CD14-positive monocyte (primary cell): ENCODE results near the gene SYNE1. TPM values are rescaled to one million over a fixed set of nuclear protein-coding genes. Genes with fewer than 3 reads are reported as not detected.

Experiments used
- DNase-seq, 3 donors: peaks; one replicate each; pipeline ENCODE4 v3.0.0-alpha.2; 2011 to 2022
- H2AFZ ChIP-seq: 2 replicates; pipeline ENCODE4 v1.6.0; 2012; ENCODE audit warnings: mild to moderate bottlenecking, low read depth, low read length, inconsistent platforms; ENCODE audit not compliant: insufficient read depth, poor library complexity, severe bottlenecking
- H3K27ac ChIP-seq, 2 donors: 1 replicate in 1 of 2; 2 replicates in 1 of 2; pipeline ENCODE4 v1.5.1; 2012 to 2013; ENCODE audit warnings: low read length in 2 of 2, control low read depth in 1 of 2, inconsistent platforms in 1 of 2, low read depth in 1 of 2, mild to moderate bottlenecking in 1 of 2
- H3K27me3 ChIP-seq, 2 donors: one replicate each; pipeline versions ENCODE4 v1.6.0 to v1.6.1; 2011 to 2013; ENCODE audit warnings: low read length in 2 of 2; ENCODE audit not compliant: control insufficient read depth in 2 of 2, insufficient read depth in 2 of 2
- H3K36me3 ChIP-seq, 2 donors: replicated peaks in 1 of 2; 1 replicate in 1 of 2; 2 replicates in 1 of 2; pipeline versions ENCODE4 v1.5.1 to v1.6.1; 2012 to 2013; ENCODE audit warnings: low read length in 2 of 2, control low read depth in 1 of 2, inconsistent platforms in 1 of 2, mild to moderate bottlenecking in 1 of 2; ENCODE audit not compliant: insufficient read depth in 2 of 2, control insufficient read depth in 1 of 2
- H3K4me1 ChIP-seq, 2 donors: 1 replicate in 1 of 2; 2 replicates in 1 of 2; pipeline versions ENCODE4 v1.5.1 to v1.6.1; 2012 to 2013; ENCODE audit warnings: low read length in 2 of 2, control low read depth in 1 of 2, inconsistent platforms in 1 of 2, mild to moderate bottlenecking in 1 of 2, moderate library complexity in 1 of 2; ENCODE audit not compliant: insufficient read depth in 2 of 2, control insufficient read depth in 1 of 2
- H3K4me2 ChIP-seq: replicated peaks from 2 replicates; pipeline ENCODE3; 2012; ENCODE audit warnings: low read length, moderate library complexity, mild to moderate bottlenecking; ENCODE audit not compliant: poor library complexity, severe bottlenecking; ENCODE audit errors: extremely low read depth
- H3K4me3 ChIP-seq, 3 experiments: fragments of 200-600 bp in 1 of 3; sonication (generic) in 1 of 3; replicated peaks in 1 of 3; 1 replicate in 2 of 3; 2 replicates in 1 of 3; pipeline ENCODE4 v1.5.1; 2011 to 2013; ENCODE audit warnings: low read length in 3 of 3, mild to moderate bottlenecking in 3 of 3, control low read depth in 2 of 3, low read depth in 2 of 3, inconsistent platforms in 1 of 3, moderate library complexity in 1 of 3
- H3K79me2 ChIP-seq: 2 replicates; pipeline ENCODE4 v1.6.0; 2012; ENCODE audit warnings: mild to moderate bottlenecking, control low read depth, inconsistent platforms, low read length, moderate library complexity; ENCODE audit not compliant: insufficient read depth
- H3K9ac ChIP-seq: 2 replicates; pipeline ENCODE4 v1.6.0; 2017; ENCODE audit warnings: low read length, mild to moderate bottlenecking; ENCODE audit not compliant: insufficient read depth, poor library complexity, severe bottlenecking
- H3K9me3 ChIP-seq, 2 donors: replicated peaks in 1 of 2; 1 replicate in 1 of 2; 2 replicates in 1 of 2; pipeline versions ENCODE4 v1.5.1 to v1.6.1; 2012 to 2013; ENCODE audit warnings: low read length in 2 of 2, control low read depth in 1 of 2; ENCODE audit not compliant: control insufficient read depth in 1 of 2, insufficient read depth in 1 of 2
- H4K20me1 ChIP-seq: 2 replicates; pipeline ENCODE4 v1.6.0; 2012; ENCODE audit warnings: mild to moderate bottlenecking, low read length, control low read depth, moderate library complexity; ENCODE audit not compliant: insufficient read depth
- H3K27ac Mint-ChIP-seq, 7 donors: one replicate each; pipeline ENCODE4 v1.8.0; 2020; ENCODE audit warnings: mild to moderate bottlenecking in 7 of 7, mixed read lengths in 7 of 7, moderate library complexity in 6 of 7, inconsistent platforms in 2 of 7
- H3K27me3 Mint-ChIP-seq, 3 donors: one replicate each; pipeline ENCODE4 v1.8.0; 2021 to 2022; ENCODE audit warnings: low read depth in 3 of 3, mild to moderate bottlenecking in 3 of 3, mixed read lengths in 3 of 3, moderate library complexity in 3 of 3, inconsistent platforms in 1 of 3
- H3K36me3 Mint-ChIP-seq, 2 donors: one replicate each; pipeline ENCODE4 v1.8.0; 2020; ENCODE audit warnings: mixed read lengths in 2 of 2, inconsistent platforms in 1 of 2, mild to moderate bottlenecking in 1 of 2
- H3K4me1 Mint-ChIP-seq: one replicate; pipeline ENCODE4 v1.8.0; 2020; ENCODE audit warnings: mild to moderate bottlenecking, mixed read lengths
- H3K4me3 Mint-ChIP-seq, 2 donors: one replicate each; pipeline ENCODE4 v1.8.0; 2020; ENCODE audit warnings: mild to moderate bottlenecking in 2 of 2, mixed read lengths in 2 of 2, moderate library complexity in 1 of 2
- H3K9me3 Mint-ChIP-seq, 7 donors: one replicate each; pipeline ENCODE4 v1.8.0; 2020 to 2022; ENCODE audit warnings: mixed read lengths in 7 of 7, mild to moderate bottlenecking in 6 of 7, moderate library complexity in 6 of 7, inconsistent platforms in 2 of 7
- WGBS: methylation state at CpG from one replicate; pipeline ENCODE4 v1.1.5; 2013; ENCODE audit warnings: missing lambda C conversion rate; ENCODE audit not compliant: insufficient coverage; 5-methylcytosine and 5-hydroxymethylcytosine counted together
- intact Hi-C, 2 donors: fragments of 100-400 bp; cut with micrococcal nuclease; formaldehyde crosslinking; loops; one replicate each; pipeline versions ENCODE4 v1.15.0 to v1.15.1; 2023
- polyA plus RNA-seq, 3 donors: library from polyadenylated mRNA; depleted of rRNA in 1 of 3; unstranded in 2 of 3; stranded (reverse) in 1 of 3; fragments of 300-500 nt in 2 of 3; fragments of >200 nt in 1 of 3; fragmentation: Illumina TruSeq in 2 of 3; gene quantifications; 1 replicate in 2 of 3; 2 replicates in 1 of 3; pipeline ENCODE4 v1.2.3, GENCODE V29; 2012 to 2021
- TF ChIP-seq, protein P1 (sequence below): fragments of 200-600 bp; IDR thresholded peaks from one replicate; pipeline ENCODE4 v1.8.0; 2022; ENCODE audit warnings: antibody characterized with exemption, mild to moderate bottlenecking

Gene SYNE1
- polyA plus RNA-seq, 3 donors: 3.7 to 24.5 (median 8.1) TPM

DNA sequence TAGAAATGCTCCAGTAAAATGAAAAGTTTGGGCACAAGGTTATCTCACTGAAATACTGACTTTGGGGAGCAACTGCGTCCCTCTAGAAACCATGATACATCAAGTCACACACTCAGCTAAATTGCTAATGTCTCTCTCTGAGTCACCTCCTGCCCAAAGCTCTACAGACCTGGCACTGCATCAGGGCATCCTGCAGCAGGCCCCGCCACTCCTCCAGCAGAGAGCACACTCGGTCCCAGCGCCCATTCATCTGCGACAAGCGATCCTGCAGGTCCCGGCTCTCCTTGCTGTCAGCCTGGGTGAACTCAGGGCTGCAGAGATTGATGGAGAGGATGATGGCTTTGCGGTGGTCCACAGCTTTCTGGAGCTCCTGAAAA, 500.7 kb downstream of the SYNE1 start:
- Histone ChIP-seq H3K4me2 (no peak overlapping the region), H4K20me1 (no peaks in the 10 kb centered on the region), H3K9me3 (no peaks in the 10 kb centered on the region), H3K4me3 (no peak overlapping the region), H3K79me2 (no peaks in the 10 kb centered on the region), H3K4me1 (no peaks in the 10 kb centered on the region), H3K36me3 (peaks cover 39 to 94% of the 10 kb centered on the region in 2 donors), H3K27me3 (no peaks in the 10 kb centered on the region), H3K9ac (no peak overlapping the region), H3K27ac (no peak overlapping the region), H2AFZ (no peak overlapping the region)
- peaks cover 0 to 2% (median 0%) of the 10 kb centered on the region in 7 donors for H3K9me3 Mint-ChIP-seq
- H3K27ac Mint-ChIP-seq: no peak overlapping the region
- intact Hi-C loops: no loop called here
- H3K4me1 Mint-ChIP-seq: no peaks in the 10 kb centered on the region
- H3K36me3 Mint-ChIP-seq: peaks cover 82 to 83% of the 10 kb centered on the region in 2 donors
- TF ChIP-seq, protein P1, sequence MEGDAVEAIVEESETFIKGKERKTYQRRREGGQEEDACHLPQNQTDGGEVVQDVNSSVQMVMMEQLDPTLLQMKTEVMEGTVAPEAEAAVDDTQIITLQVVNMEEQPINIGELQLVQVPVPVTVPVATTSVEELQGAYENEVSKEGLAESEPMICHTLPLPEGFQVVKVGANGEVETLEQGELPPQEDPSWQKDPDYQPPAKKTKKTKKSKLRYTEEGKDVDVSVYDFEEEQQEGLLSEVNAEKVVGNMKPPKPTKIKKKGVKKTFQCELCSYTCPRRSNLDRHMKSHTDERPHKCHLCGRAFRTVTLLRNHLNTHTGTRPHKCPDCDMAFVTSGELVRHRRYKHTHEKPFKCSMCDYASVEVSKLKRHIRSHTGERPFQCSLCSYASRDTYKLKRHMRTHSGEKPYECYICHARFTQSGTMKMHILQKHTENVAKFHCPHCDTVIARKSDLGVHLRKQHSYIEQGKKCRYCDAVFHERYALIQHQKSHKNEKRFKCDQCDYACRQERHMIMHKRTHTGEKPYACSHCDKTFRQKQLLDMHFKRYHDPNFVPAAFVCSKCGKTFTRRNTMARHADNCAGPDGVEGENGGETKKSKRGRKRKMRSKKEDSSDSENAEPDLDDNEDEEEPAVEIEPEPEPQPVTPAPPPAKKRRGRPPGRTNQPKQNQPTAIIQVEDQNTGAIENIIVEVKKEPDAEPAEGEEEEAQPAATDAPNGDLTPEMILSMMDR: no peak
- H3K27me3 Mint-ChIP-seq: no peaks in the 10 kb centered on the region
- 100% methylated on average over 5 of the region's 8 CpGs for WGBS
- DNase-seq: no peak
- no peak overlapping the region for H3K4me3 Mint-ChIP-seq

DNA sequence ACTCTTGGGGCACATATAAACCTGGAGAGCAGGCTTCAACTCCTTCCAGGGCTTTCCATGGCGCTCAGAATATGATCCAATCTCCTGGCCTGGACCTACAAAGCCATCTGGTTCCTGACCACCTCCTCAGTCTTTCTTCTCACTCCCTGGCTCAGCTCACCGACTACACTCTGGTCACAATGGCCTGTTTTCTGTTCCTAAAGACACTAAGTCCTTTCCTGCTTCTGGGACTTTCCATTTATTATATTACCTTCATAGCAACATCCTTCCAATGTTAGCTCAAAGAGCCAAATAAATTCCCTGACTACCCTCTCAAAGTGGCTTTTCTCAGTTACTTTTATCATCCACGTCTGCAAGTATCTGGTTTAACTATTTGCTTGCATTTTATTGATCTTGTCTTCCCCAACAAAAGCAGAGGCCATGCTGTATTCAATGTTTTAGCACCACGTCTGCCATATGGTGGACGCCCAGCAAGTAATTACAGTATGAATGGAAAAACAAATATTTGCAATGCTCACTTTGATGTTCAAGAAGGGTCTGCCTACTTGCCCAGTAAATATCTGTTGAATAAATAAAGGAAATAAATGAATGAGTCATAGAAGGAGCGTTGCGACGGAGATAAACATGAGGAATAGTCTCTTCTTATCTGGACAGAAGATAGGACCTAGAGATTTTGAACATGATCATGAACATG, 501.3 kb downstream of the SYNE1 start:
- WGBS: 91% methylated on average over 7 of the region's 8 CpGs
- Mint-ChIP-seq H3K4me3 (no peak overlapping the region), H3K27ac (no peak overlapping the region), H3K27me3 (no peaks in the 10 kb centered on the region), H3K9me3 (peaks cover 0 to 2% (median 0%) of the 10 kb centered on the region in 7 donors), H3K4me1 (no peaks in the 10 kb centered on the region), H3K36me3 (peaks cover 81 to 83% of the 10 kb centered on the region in 2 donors)
- TF ChIP-seq, protein P1: no peak
- Histone ChIP-seq H3K27me3 (no peaks in the 10 kb centered on the region), H3K36me3 (peaks cover 41 to 95% of the 10 kb centered on the region in 2 donors), H3K9me3 (no peaks in the 10 kb centered on the region), H3K9ac (no peak overlapping the region), H3K4me3 (no peak overlapping the region), H3K27ac (no peak overlapping the region), H4K20me1 (no peaks in the 10 kb centered on the region), H3K4me1 (no peaks in the 10 kb centered on the region), H2AFZ (no peak overlapping the region), H3K4me2 (no peak overlapping the region), H3K79me2 (no peaks in the 10 kb centered on the region)
- intact Hi-C loops: no loop called here
- no peak for DNase-seq
